GM23338 (cell line): ENCODE results near the gene CXCL6. TPM values are rescaled to one million over a fixed set of nuclear protein-coding genes. Genes with fewer than 3 reads are reported as not detected.

ENCODE experiments used
- ATAC-seq: fragments of 200-7000 bp; cut with Tn5 transposase; 3 replicates; pipeline ENCODE4 v1.9.1; 2020
- DNase-seq: peaks from one replicate; pipeline ENCODE4 v3.0.0-alpha.2; 2015; ENCODE audit warnings: low spot score
- H2AFZ ChIP-seq: fragments of 200-600 bp; sonication (generic); 2 replicates; pipeline ENCODE4 v1.8.0; 2016; ENCODE audit warnings: antibody characterized with exemption, mild to moderate bottlenecking, moderate library complexity
- H3F3A ChIP-seq: fragments of 200-600 bp; sonication (generic); replicated peaks from 2 replicates; pipeline ENCODE4 v1.8.0; 2017; ENCODE audit warnings: antibody characterized with exemption, mixed run types, low read depth
- H3K27ac ChIP-seq: fragments of 200-600 bp; sonication (generic); 2 replicates; pipeline ENCODE4 v1.6.1; 2016; ENCODE audit warnings: low read depth
- H3K27me3 ChIP-seq: fragments of 200-600 bp; sonication (generic); 2 replicates; pipeline ENCODE4 v1.8.0; 2016; ENCODE audit warnings: mild to moderate bottlenecking, mixed run types, moderate library complexity; ENCODE audit not compliant: insufficient read depth
- H3K36me3 ChIP-seq: fragments of 200-600 bp; sonication (generic); 2 replicates; pipeline ENCODE4 v1.8.0; 2016; ENCODE audit warnings: mild to moderate bottlenecking; ENCODE audit not compliant: insufficient read depth
- H3K4me1 ChIP-seq: fragments of 200-600 bp; sonication (generic); 2 replicates; pipeline ENCODE4 v1.8.0; 2016; ENCODE audit warnings: mild to moderate bottlenecking, moderate library complexity; ENCODE audit not compliant: insufficient read depth
- H3K4me2 ChIP-seq: fragments of 200-600 bp; sonication (generic); 2 replicates; pipeline ENCODE4 v1.7.1; 2017; ENCODE audit warnings: mixed run types
- H3K4me3 ChIP-seq: fragments of 200-600 bp; sonication (generic); 2 replicates; pipeline ENCODE4 v1.6.1; 2016; ENCODE audit warnings: mixed run types
- H3K79me2 ChIP-seq: fragments of 200-600 bp; sonication (generic); replicated peaks from 2 replicates; pipeline ENCODE4 v1.8.0; 2017; ENCODE audit warnings: mild to moderate bottlenecking; ENCODE audit not compliant: insufficient read depth
- H3K9me2 ChIP-seq: fragments of 200-600 bp; sonication (generic); 2 replicates; pipeline ENCODE4 v1.8.0; 2017; ENCODE audit not compliant: insufficient read depth
- H4K20me1 ChIP-seq: fragments of 200-600 bp; sonication (generic); replicated peaks from 2 replicates; pipeline ENCODE4 v1.8.0; 2017; ENCODE audit warnings: mild to moderate bottlenecking; ENCODE audit not compliant: insufficient read depth
- H3K27ac Mint-ChIP-seq: 2 replicates; pipeline ENCODE4 v1.8.0; 2020; ENCODE audit warnings: inconsistent platforms, mild to moderate bottlenecking, moderate library complexity, mixed read lengths
- H3K27me3 Mint-ChIP-seq: 3 replicates; pipeline ENCODE4 v1.8.0; 2022; ENCODE audit warnings: low read depth, mild to moderate bottlenecking, moderate library complexity, mixed read lengths, inconsistent platforms; ENCODE audit not compliant: insufficient read depth, poor library complexity
- H3K36me3 Mint-ChIP-seq: 3 replicates; pipeline ENCODE4 v1.8.0; 2021; ENCODE audit warnings: low read depth, mild to moderate bottlenecking, inconsistent platforms, moderate library complexity, mixed read lengths
- H3K4me1 Mint-ChIP-seq: 3 replicates; pipeline ENCODE4 v1.8.0; 2020; ENCODE audit warnings: mild to moderate bottlenecking, inconsistent platforms, mixed read lengths
- H3K4me3 Mint-ChIP-seq: 3 replicates; pipeline ENCODE4 v1.8.0; 2021; ENCODE audit warnings: moderate library complexity, mild to moderate bottlenecking, inconsistent platforms, mixed read lengths
- H3K9me3 Mint-ChIP-seq: 3 replicates; pipeline ENCODE4 v1.8.0; 2020; ENCODE audit warnings: moderate library complexity, mild to moderate bottlenecking, inconsistent platforms, mixed read lengths
- CREB1 ChIP-seq: fragments of 250-450 bp; sonication (Bioruptor Pico); IDR thresholded peaks from 2 replicates; pipeline ENCODE4 v1.5.0; 2020; ENCODE audit warnings: low read depth, mild to moderate bottlenecking, moderate library complexity
- EZH2phosphoT487 ChIP-seq: fragments of 200-600 bp; sonication (generic); IDR thresholded peaks from one replicate; pipeline ENCODE4 v1.8.1; 2018; ENCODE audit warnings: antibody characterized with exemption; ENCODE audit not compliant: unreplicated experiment
- JUNB ChIP-seq: IDR thresholded peaks from one replicate; pipeline ENCODE4 v1.6.1; 2016; ENCODE audit warnings: antibody characterized with exemption; ENCODE audit not compliant: unreplicated experiment
- NANOG ChIP-seq: IDR thresholded peaks from 2 replicates; pipeline ENCODE4 v1.6.1; 2016; ENCODE audit warnings: antibody characterized with exemption, borderline replicate concordance
- STAT1 ChIP-seq: IDR thresholded peaks from one replicate; pipeline ENCODE4 v1.6.1; 2016; ENCODE audit warnings: antibody characterized with exemption; ENCODE audit not compliant: unreplicated experiment
- ZNF331 ChIP-seq: fragments of 250-450 bp; sonication (Bioruptor Pico); IDR thresholded peaks from 2 replicates; pipeline ENCODE4 v1.5.0; 2020; ENCODE audit warnings: low read depth, mild to moderate bottlenecking, moderate library complexity
- polyA plus RNA-seq: library from polyadenylated mRNA; unstranded; fragments of >200 nt; fragmentation: Nextera tagmentation; extraction: Ambion mirVana; gene quantifications from 2 replicates; pipeline ENCODE4 v1.2.1, GENCODE V29; 2016
- total RNA-seq: library from RNA; depleted of rRNA; stranded (reverse); fragments of >200 nt; shearing (Covaris generic); gene quantifications from 2 replicates; pipeline ENCODE4 v1.2.3, GENCODE V29; 2014
- TF ChIP-seq, protein P1 (sequence below): fragments of 250-450 bp; sonication (Bioruptor Pico); IDR thresholded peaks from 2 replicates; pipeline ENCODE4 v1.5.0; 2020; ENCODE audit warnings: mild to moderate bottlenecking, moderate library complexity
- TF ChIP-seq, protein P2 (sequence below), 2 experiments: fragments of 200-600 bp in 1 of 2; sonication (generic) in 1 of 2; conservative IDR thresholded peaks; 2 replicates each; pipeline versions ENCODE4 v1.5.1 to v1.6.1; 2016 to 2017; ENCODE audit warnings: antibody characterized with exemption in 2 of 2, low read depth in 2 of 2, mild to moderate bottlenecking in 2 of 2, moderate library complexity in 1 of 2

The CXCL6 gene
- total and polyA plus RNA-seq, 2 experiments from 2014 or later: 7.2 to 11.8 TPM

DNA sequence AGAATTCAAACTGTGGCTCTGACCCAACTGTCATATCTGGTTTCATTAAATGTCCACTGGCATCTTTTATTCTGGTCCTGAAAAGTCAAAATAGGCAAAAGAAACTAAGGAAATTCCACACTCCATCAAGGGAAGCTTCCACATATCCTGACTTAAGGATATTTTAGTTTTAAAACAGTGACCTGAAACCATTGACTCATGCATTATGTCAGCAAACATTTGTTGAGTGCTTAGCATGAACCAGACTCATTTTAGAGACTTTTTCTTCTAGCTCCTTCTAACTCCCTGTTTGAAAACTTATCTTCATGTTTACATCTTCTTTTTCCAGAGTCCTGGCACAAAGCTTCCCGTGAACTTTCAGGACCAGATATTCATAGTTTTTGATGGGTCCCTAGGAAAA lies 25.8 kb downstream of the CXCL6 start (continued):
- TF ChIP-seq, protein P1, sequence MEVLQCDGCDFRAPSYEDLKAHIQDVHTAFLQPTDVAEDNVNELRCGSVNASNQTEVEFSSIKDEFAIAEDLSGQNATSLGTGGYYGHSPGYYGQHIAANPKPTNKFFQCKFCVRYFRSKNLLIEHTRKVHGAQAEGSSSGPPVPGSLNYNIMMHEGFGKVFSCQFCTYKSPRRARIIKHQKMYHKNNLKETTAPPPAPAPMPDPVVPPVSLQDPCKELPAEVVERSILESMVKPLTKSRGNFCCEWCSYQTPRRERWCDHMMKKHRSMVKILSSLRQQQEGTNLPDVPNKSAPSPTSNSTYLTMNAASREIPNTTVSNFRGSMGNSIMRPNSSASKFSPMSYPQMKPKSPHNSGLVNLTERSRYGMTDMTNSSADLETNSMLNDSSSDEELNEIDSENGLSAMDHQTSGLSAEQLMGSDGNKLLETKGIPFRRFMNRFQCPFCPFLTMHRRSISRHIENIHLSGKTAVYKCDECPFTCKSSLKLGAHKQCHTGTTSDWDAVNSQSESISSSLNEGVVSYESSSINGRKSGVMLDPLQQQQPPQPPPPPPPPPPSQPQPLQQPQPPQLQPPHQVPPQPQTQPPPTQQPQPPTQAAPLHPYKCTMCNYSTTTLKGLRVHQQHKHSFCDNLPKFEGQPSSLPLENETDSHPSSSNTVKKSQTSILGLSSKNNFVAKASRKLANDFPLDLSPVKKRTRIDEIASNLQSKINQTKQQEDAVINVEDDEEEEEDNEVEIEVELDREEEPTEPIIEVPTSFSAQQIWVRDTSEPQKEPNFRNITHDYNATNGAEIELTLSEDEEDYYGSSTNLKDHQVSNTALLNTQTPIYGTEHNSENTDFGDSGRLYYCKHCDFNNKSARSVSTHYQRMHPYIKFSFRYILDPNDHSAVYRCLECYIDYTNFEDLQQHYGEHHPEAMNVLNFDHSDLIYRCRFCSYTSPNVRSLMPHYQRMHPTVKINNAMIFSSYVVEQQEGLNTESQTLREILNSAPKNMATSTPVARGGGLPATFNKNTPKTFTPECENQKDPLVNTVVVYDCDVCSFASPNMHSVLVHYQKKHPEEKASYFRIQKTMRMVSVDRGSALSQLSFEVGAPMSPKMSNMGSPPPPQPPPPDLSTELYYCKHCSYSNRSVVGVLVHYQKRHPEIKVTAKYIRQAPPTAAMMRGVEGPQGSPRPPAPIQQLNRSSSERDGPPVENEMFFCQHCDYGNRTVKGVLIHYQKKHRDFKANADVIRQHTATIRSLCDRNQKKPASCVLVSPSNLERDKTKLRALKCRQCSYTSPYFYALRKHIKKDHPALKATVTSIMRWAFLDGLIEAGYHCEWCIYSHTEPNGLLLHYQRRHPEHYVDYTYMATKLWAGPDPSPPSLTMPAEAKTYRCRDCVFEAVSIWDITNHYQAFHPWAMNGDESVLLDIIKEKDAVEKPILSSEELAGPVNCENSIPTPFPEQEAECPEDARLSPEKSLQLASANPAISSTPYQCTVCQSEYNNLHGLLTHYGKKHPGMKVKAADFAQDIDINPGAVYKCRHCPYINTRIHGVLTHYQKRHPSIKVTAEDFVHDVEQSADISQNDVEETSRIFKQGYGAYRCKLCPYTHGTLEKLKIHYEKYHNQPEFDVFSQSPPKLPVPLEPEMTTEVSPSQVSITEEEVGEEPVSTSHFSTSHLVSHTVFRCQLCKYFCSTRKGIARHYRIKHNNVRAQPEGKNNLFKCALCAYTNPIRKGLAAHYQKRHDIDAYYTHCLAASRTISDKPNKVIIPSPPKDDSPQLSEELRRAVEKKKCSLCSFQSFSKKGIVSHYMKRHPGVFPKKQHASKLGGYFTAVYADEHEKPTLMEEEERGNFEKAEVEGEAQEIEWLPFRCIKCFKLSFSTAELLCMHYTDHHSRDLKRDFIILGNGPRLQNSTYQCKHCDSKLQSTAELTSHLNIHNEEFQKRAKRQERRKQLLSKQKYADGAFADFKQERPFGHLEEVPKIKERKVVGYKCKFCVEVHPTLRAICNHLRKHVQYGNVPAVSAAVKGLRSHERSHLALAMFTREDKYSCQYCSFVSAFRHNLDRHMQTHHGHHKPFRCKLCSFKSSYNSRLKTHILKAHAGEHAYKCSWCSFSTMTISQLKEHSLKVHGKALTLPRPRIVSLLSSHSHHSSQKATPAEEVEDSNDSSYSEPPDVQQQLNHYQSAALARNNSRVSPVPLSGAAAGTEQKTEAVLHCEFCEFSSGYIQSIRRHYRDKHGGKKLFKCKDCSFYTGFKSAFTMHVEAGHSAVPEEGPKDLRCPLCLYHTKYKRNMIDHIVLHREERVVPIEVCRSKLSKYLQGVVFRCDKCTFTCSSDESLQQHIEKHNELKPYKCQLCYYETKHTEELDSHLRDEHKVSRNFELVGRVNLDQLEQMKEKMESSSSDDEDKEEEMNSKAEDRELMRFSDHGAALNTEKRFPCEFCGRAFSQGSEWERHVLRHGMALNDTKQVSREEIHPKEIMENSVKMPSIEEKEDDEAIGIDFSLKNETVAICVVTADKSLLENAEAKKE: no peak
- TF ChIP-seq STAT1: no peak
- TF ChIP-seq CREB1 (CRISPR knock-in tag): no peak
- no peak for TF ChIP-seq NANOG
- no peak for TF ChIP-seq EZH2phosphoT487
- TF ChIP-seq ZNF331: no peak
- no peak for TF ChIP-seq JUNB

DNA sequence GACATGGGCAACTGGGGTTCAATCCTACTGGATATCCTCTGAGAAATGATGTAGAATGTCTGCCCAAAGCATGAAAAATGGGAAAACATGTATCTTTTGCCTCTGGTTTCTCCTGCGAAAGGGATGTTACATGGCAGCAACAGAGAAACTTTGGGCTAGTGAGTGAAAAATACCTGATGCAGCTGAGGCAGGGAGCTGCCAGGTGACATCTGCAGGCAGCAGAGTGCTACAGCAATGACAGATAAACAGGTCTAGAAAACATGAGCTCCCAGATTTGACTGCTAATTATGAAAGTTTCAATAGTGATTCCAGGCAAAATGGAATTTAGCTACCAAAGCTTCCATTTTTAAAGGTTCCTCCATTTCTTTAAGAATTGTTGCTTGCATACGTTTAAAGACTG lies 27.9 kb downstream of the CXCL6 start:
- Mint-ChIP-seq H3K9me3 (no peaks in the 10 kb centered on the region), H3K27me3 (peaks cover 6% of the 10 kb centered on the region), H3K27ac (no peak overlapping the region), H3K36me3 (no peaks in the 10 kb centered on the region), H3K4me1 (peaks cover 13% of the 10 kb centered on the region), H3K4me3 (no peak overlapping the region)
- ATAC-seq (peak; percentile 49), DNase-seq (peak; percentile 57)
- Histone ChIP-seq H3K27me3 (peaks cover 12% of the 10 kb centered on the region), H3K9me2 (no peaks in the 10 kb centered on the region), H4K20me1 (no peaks in the 10 kb centered on the region), H3K4me2 (no peak overlapping the region), H3K4me1 (peaks cover 10% of the 10 kb centered on the region), H3K27ac (no peak overlapping the region), H3F3A (no peaks in the 10 kb centered on the region; the same call in 1 of the 2 replicates), H2AFZ (no peak overlapping the region), H3K4me3 (no peak overlapping the region), H3K79me2 (no peaks in the 10 kb centered on the region), H3K36me3 (no peaks in the 10 kb centered on the region)
- TF ChIP-seq ZNF331: no peak
- TF ChIP-seq, protein P2, sequence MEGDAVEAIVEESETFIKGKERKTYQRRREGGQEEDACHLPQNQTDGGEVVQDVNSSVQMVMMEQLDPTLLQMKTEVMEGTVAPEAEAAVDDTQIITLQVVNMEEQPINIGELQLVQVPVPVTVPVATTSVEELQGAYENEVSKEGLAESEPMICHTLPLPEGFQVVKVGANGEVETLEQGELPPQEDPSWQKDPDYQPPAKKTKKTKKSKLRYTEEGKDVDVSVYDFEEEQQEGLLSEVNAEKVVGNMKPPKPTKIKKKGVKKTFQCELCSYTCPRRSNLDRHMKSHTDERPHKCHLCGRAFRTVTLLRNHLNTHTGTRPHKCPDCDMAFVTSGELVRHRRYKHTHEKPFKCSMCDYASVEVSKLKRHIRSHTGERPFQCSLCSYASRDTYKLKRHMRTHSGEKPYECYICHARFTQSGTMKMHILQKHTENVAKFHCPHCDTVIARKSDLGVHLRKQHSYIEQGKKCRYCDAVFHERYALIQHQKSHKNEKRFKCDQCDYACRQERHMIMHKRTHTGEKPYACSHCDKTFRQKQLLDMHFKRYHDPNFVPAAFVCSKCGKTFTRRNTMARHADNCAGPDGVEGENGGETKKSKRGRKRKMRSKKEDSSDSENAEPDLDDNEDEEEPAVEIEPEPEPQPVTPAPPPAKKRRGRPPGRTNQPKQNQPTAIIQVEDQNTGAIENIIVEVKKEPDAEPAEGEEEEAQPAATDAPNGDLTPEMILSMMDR (conservative IDR thresholded peaks at IDR 0.05; ENCODE audit: low read depth in 2 of 2): peak; percentile 65 to 79
